SK-N-SH treated with all-trans-retinoic acid at 6 μM for 48 hours (cell line): ENCODE results near the gene KIAA1217.

Experiments
- ATAC-seq: fragments of 200-7000 bp; cut with Tn5 transposase; 3 replicates; pipeline ENCODE4 v1.9.1; 2020; ENCODE audit warnings: mild to moderate bottlenecking, moderate library complexity
- ARNTL ChIP-seq: fragments of 450-650 bp; formaldehyde crosslinking; IDR thresholded peaks from 2 replicates; pipeline ENCODE4 v1.5.0; 2020; ENCODE audit warnings: low read depth, mild to moderate bottlenecking, moderate library complexity, borderline replicate concordance
- BACH2 ChIP-seq: fragments of 250-450 bp; sonication (Bioruptor Pico); IDR thresholded peaks from 2 replicates; pipeline ENCODE4 v1.9.0; 2021; ENCODE audit warnings: mild to moderate bottlenecking, borderline replicate concordance
- CSDC2 ChIP-seq: fragments of 250-450 bp; sonication (Bioruptor Pico); IDR thresholded peaks from 2 replicates; pipeline ENCODE4 v1.5.0; 2020; ENCODE audit warnings: mild to moderate bottlenecking, moderate library complexity
- ESRRG ChIP-seq: fragments of 250-450 bp; sonication (Bioruptor Pico); IDR thresholded peaks from 2 replicates; pipeline ENCODE4 v1.6.1; 2021; ENCODE audit warnings: mild to moderate bottlenecking
- GLIS3 ChIP-seq: fragments of 250-450 bp; sonication (Bioruptor Pico); IDR thresholded peaks from 2 replicates; pipeline ENCODE4 v1.5.0; 2020; ENCODE audit warnings: mild to moderate bottlenecking, moderate library complexity
- ISL1 ChIP-seq: fragments of 250-450 bp; sonication (Bioruptor Pico); IDR thresholded peaks from 2 replicates; pipeline ENCODE4 v2.1.2; 2022; ENCODE audit warnings: mild to moderate bottlenecking, moderate library complexity
- OSR1 ChIP-seq: fragments of 250-450 bp; sonication (Bioruptor Pico); IDR thresholded peaks from 2 replicates; pipeline ENCODE4 v1.8.0; 2022; ENCODE audit warnings: moderate library complexity, mild to moderate bottlenecking, inconsistent platforms
- PPARA ChIP-seq: fragments of 250-450 bp; sonication (Bioruptor Pico); IDR thresholded peaks from 2 replicates; pipeline ENCODE4 v1.5.0; 2020; ENCODE audit warnings: mild to moderate bottlenecking, borderline replicate concordance
- RARB ChIP-seq: fragments of 250-450 bp; sonication (Bioruptor Pico); IDR thresholded peaks from 2 replicates; pipeline ENCODE4 v1.8.0; 2021; ENCODE audit warnings: mild to moderate bottlenecking, moderate library complexity
- SNAI2 ChIP-seq: fragments of 250-450 bp; sonication (Bioruptor Pico); IDR thresholded peaks from 2 replicates; pipeline ENCODE4 v1.5.0; 2020; ENCODE audit warnings: mild to moderate bottlenecking, moderate library complexity
- TCF4 ChIP-seq: fragments of 250-450 bp; sonication (Bioruptor Pico); IDR thresholded peaks from 2 replicates; pipeline ENCODE4 v1.8.0; 2021; ENCODE audit warnings: mild to moderate bottlenecking, moderate library complexity, borderline replicate concordance
- TOX ChIP-seq: fragments of 250-450 bp; sonication (Bioruptor Pico); IDR thresholded peaks from 2 replicates; pipeline ENCODE4 v1.8.0; 2021; ENCODE audit warnings: mild to moderate bottlenecking, moderate library complexity, borderline replicate concordance
- ZC3H10 ChIP-seq: fragments of 250-450 bp; sonication (Bioruptor Pico); IDR thresholded peaks from 2 replicates; pipeline ENCODE4 v1.5.1; 2021; ENCODE audit warnings: mild to moderate bottlenecking, moderate library complexity
- ZFP3 ChIP-seq: fragments of 250-450 bp; sonication (Bioruptor Pico); IDR thresholded peaks from 2 replicates; pipeline ENCODE4 v1.5.0; 2020; ENCODE audit warnings: mild to moderate bottlenecking, moderate library complexity
- ZFP30 ChIP-seq: fragments of 450-650 bp; formaldehyde crosslinking; IDR thresholded peaks from 2 replicates; pipeline ENCODE4 v1.5.0; 2022; ENCODE audit warnings: mild to moderate bottlenecking, moderate library complexity
- ZNF565 ChIP-seq: fragments of 450-650 bp; formaldehyde crosslinking; conservative IDR thresholded peaks from 2 replicates; pipeline ENCODE4 v1.5.0; 2020; ENCODE audit warnings: low read depth, mild to moderate bottlenecking, moderate library complexity
- ZNF8 ChIP-seq: fragments of 450-650 bp; formaldehyde crosslinking; IDR thresholded peaks from 2 replicates; pipeline ENCODE4 v1.5.0; 2020; ENCODE audit warnings: mild to moderate bottlenecking, moderate library complexity
- TF ChIP-seq, protein P1 (sequence below): fragments of 250-450 bp; sonication (Bioruptor Pico); IDR thresholded peaks from 2 replicates; pipeline ENCODE4 v1.5.0; 2020; ENCODE audit warnings: mild to moderate bottlenecking, moderate library complexity
- TF ChIP-seq, protein P2 (sequence below): fragments of 250-450 bp; sonication (Bioruptor Pico); IDR thresholded peaks from 2 replicates; pipeline ENCODE4 v1.8.0; 2021; ENCODE audit warnings: low read depth, mild to moderate bottlenecking, moderate library complexity, borderline replicate concordance
- TF ChIP-seq, protein P3 (sequence below): fragments of 250-450 bp; sonication (Bioruptor Pico); IDR thresholded peaks from 2 replicates; pipeline ENCODE4 v1.5.1; 2020; ENCODE audit warnings: low read depth, mild to moderate bottlenecking, moderate library complexity
- TF ChIP-seq, protein P4 (sequence below): fragments of 250-450 bp; sonication (Bioruptor Pico); IDR thresholded peaks from 2 replicates; pipeline ENCODE4 v1.8.0; 2020; ENCODE audit warnings: mild to moderate bottlenecking, moderate library complexity, borderline replicate concordance
- TF ChIP-seq, protein P5 (sequence below): fragments of 250-450 bp; sonication (Bioruptor Pico); IDR thresholded peaks from 2 replicates; pipeline ENCODE4 v1.5.1; 2021; ENCODE audit warnings: mild to moderate bottlenecking, moderate library complexity

Gene KIAA1217

DNA sequence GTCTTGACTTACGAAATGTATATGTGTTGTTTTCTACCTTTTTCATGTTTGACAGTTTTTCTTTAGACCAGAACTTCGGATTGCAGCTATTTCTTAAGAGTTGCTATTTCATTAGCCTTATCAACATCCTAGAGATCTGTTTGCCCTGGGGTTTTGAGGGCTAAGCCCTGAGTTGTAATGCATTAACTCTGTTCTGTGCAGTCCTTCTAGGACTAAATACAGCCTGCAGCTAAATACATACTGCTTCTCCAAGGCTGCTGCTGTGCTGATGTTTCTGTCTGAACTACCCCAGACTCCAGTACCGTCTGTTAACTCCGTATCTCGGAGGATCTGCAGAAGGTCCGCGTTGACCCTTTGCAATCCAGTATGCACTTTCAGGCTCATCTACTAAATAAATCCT lies 26.5 kb downstream of the KIAA1217 start:
- TF ChIP-seq PPARA (CRISPR knock-in tag) (no peak), TOX (CRISPR knock-in tag) (no peak), SNAI2 (CRISPR knock-in tag) (no peak), RARB (CRISPR knock-in tag) (no peak), ZC3H10 (CRISPR knock-in tag) (no peak), ISL1 (no peak), BACH2 (CRISPR knock-in tag) (no peak), ESRRG (no peak), CSDC2 (CRISPR knock-in tag) (no peak), OSR1 (no peak), TCF4 (CRISPR knock-in tag) (no peak), ARNTL (CRISPR knock-in tag) (no peak), ZFP30 (CRISPR knock-in tag) (no peak), ZNF8 (CRISPR knock-in tag) (no peak), GLIS3 (CRISPR knock-in tag) (no peak)
- TF ChIP-seq, protein P1, sequence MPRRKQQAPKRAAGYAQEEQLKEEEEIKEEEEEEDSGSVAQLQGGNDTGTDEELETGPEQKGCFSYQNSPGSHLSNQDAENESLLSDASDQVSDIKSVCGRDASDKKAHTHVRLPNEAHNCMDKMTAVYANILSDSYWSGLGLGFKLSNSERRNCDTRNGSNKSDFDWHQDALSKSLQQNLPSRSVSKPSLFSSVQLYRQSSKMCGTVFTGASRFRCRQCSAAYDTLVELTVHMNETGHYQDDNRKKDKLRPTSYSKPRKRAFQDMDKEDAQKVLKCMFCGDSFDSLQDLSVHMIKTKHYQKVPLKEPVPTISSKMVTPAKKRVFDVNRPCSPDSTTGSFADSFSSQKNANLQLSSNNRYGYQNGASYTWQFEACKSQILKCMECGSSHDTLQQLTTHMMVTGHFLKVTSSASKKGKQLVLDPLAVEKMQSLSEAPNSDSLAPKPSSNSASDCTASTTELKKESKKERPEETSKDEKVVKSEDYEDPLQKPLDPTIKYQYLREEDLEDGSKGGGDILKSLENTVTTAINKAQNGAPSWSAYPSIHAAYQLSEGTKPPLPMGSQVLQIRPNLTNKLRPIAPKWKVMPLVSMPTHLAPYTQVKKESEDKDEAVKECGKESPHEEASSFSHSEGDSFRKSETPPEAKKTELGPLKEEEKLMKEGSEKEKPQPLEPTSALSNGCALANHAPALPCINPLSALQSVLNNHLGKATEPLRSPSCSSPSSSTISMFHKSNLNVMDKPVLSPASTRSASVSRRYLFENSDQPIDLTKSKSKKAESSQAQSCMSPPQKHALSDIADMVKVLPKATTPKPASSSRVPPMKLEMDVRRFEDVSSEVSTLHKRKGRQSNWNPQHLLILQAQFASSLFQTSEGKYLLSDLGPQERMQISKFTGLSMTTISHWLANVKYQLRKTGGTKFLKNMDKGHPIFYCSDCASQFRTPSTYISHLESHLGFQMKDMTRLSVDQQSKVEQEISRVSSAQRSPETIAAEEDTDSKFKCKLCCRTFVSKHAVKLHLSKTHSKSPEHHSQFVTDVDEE = no peak
- TF ChIP-seq, protein P2, sequence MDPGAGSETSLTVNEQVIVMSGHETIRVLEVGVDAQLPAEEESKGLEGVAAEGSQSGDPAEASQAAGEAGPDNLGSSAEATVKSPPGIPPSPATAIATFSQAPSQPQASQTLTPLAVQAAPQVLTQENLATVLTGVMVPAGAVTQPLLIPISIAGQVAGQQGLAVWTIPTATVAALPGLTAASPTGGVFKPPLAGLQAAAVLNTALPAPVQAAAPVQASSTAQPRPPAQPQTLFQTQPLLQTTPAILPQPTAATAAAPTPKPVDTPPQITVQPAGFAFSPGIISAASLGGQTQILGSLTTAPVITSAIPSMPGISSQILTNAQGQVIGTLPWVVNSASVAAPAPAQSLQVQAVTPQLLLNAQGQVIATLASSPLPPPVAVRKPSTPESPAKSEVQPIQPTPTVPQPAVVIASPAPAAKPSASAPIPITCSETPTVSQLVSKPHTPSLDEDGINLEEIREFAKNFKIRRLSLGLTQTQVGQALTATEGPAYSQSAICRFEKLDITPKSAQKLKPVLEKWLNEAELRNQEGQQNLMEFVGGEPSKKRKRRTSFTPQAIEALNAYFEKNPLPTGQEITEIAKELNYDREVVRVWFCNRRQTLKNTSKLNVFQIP (CRISPR knock-in tag) = no peak
- TF ChIP-seq, protein P3, sequence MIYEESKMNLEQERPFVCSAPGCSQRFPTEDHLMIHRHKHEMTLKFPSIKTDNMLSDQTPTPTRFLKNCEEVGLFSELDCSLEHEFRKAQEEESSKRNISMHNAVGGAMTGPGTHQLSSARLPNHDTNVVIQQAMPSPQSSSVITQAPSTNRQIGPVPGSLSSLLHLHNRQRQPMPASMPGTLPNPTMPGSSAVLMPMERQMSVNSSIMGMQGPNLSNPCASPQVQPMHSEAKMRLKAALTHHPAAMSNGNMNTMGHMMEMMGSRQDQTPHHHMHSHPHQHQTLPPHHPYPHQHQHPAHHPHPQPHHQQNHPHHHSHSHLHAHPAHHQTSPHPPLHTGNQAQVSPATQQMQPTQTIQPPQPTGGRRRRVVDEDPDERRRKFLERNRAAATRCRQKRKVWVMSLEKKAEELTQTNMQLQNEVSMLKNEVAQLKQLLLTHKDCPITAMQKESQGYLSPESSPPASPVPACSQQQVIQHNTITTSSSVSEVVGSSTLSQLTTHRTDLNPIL (CRISPR knock-in tag) = no peak
- TF ChIP-seq, protein P4, sequence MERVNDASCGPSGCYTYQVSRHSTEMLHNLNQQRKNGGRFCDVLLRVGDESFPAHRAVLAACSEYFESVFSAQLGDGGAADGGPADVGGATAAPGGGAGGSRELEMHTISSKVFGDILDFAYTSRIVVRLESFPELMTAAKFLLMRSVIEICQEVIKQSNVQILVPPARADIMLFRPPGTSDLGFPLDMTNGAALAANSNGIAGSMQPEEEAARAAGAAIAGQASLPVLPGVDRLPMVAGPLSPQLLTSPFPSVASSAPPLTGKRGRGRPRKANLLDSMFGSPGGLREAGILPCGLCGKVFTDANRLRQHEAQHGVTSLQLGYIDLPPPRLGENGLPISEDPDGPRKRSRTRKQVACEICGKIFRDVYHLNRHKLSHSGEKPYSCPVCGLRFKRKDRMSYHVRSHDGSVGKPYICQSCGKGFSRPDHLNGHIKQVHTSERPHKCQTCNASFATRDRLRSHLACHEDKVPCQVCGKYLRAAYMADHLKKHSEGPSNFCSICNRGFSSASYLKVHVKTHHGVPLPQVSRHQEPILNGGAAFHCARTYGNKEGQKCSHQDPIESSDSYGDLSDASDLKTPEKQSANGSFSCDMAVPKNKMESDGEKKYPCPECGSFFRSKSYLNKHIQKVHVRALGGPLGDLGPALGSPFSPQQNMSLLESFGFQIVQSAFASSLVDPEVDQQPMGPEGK (CRISPR knock-in tag) = no peak
- TF ChIP-seq, protein P5, sequence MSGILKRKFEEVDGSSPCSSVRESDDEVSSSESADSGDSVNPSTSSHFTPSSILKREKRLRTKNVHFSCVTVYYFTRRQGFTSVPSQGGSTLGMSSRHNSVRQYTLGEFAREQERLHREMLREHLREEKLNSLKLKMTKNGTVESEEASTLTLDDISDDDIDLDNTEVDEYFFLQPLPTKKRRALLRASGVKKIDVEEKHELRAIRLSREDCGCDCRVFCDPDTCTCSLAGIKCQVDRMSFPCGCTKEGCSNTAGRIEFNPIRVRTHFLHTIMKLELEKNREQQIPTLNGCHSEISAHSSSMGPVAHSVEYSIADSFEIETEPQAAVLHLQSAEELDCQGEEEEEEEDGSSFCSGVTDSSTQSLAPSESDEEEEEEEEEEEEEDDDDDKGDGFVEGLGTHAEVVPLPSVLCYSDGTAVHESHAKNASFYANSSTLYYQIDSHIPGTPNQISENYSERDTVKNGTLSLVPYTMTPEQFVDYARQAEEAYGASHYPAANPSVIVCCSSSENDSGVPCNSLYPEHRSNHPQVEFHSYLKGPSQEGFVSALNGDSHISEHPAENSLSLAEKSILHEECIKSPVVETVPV = no peak
- TF ChIP-seq, all 23 proteins: peak for 0
- ATAC-seq = no peak

DNA sequence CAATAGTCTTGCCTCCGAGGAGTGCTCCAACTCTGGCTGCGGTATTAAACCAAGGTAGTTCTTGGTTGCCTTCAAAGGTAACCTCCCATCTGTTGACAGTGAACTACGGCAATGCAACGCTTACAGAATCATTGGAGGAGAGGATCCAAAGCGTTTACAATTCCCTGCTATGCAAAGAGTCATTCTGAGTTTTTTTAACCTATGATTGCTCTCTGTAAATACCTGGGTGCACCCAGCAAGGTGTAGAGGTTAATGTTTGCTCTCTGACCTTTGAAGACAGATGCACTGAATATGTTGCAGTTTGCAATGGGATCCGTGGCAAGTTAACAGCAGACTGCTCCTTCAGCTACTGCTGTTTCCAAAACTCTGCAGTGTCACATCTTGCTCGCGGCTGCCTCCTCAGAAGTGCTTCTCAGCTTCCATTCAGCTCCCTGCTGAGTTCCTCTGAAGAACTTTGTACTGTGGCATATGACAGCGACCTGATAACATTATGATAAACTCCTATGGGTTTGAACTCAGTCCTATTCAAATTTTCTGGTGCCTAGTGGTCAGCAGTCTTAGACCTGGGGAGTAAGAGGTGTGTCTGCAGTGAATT lies 29.0 kb downstream of the KIAA1217 start:
- ATAC-seq = no peak
- TF ChIP-seq, protein P1 = no peak
- no peak for TF ChIP-seq BACH2 (CRISPR knock-in tag)
- no peak for TF ChIP-seq ZFP3 (CRISPR knock-in tag)
- no peak for TF ChIP-seq GLIS3 (CRISPR knock-in tag)
- TF ChIP-seq, protein P4 (CRISPR knock-in tag) = no peak
- no peak for TF ChIP-seq OSR1
- TF ChIP-seq, protein P5 = no peak
- TF ChIP-seq CSDC2 (CRISPR knock-in tag) = no peak
- no peak for TF ChIP-seq ZNF8 (CRISPR knock-in tag)
- no peak for TF ChIP-seq ZNF565 (CRISPR knock-in tag)
